C4-2B (cell line): ENCODE data around the gene EML6.

Experiments used
- CTCF ChIP-seq: fragments of 450-650 bp; conservative IDR thresholded peaks from 2 replicates; pipeline ENCODE4 v1.5.1; 2017; ENCODE audit warnings: mild to moderate bottlenecking
- ZFX ChIP-seq: fragments of 450-650 bp; IDR thresholded peaks from 2 replicates; pipeline ENCODE4 v1.6.1; 2017

GRCh38 chr2:55006306-55006705 lies 282.8 kb downstream of the EML6 start:
- TF ChIP-seq CTCF: no peak
- no peak for TF ChIP-seq ZFX
